Effector memory CD4-positive, alpha-beta T cell (primary cell): ENCODE measurements around the gene THBD.

ENCODE experiments used
- DNase-seq, 3 donors: peaks; one replicate each; pipeline ENCODE4 v3.0.0-alpha.2; 2020
- H3K27ac ChIP-seq: 2 replicates; pipeline ENCODE4 v1.7.0; 2013; ENCODE audit warnings: mild to moderate bottlenecking, low read length, moderate library complexity; ENCODE audit not compliant: insufficient read depth, poor library complexity, severe bottlenecking
- H3K27me3 ChIP-seq: replicated peaks from 2 replicates; pipeline ENCODE4 v1.7.0; 2013; ENCODE audit warnings: mild to moderate bottlenecking, low read length; ENCODE audit not compliant: insufficient read depth, control insufficient read depth, poor library complexity, severe bottlenecking
- H3K36me3 ChIP-seq: 2 replicates; pipeline ENCODE4 v1.7.0; 2013; ENCODE audit warnings: mild to moderate bottlenecking, low read length, moderate library complexity; ENCODE audit not compliant: control insufficient read depth, insufficient read depth
- H3K4me1 ChIP-seq: 2 replicates; pipeline ENCODE4 v1.7.0; 2013; ENCODE audit warnings: low read length, mild to moderate bottlenecking; ENCODE audit not compliant: control insufficient read depth, insufficient read depth, poor library complexity, severe bottlenecking
- H3K4me3 ChIP-seq: 2 replicates; pipeline ENCODE4 v1.7.0; 2013; ENCODE audit warnings: low read length, low read depth, mild to moderate bottlenecking; ENCODE audit not compliant: insufficient read depth, poor library complexity, severe bottlenecking
- H3K9me3 ChIP-seq: 2 replicates; pipeline ENCODE4 v1.7.0; 2013; ENCODE audit warnings: mild to moderate bottlenecking, low read length, moderate library complexity; ENCODE audit not compliant: control insufficient read depth

The THBD gene

GRCh38 chr20:23003881-23004460 is 45.5 kb downstream of the THBD start:
- H3K36me3 ChIP-seq: no peaks in the 10 kb centered on the region
- no peaks in the 10 kb centered on the region for H3K27me3 ChIP-seq
- H3K4me3 ChIP-seq: no peak overlapping the region
- no peaks in the 10 kb centered on the region for H3K9me3 ChIP-seq
- no peak for DNase-seq
- no peak overlapping the region for H3K27ac ChIP-seq
- no peaks in the 10 kb centered on the region for H3K4me1 ChIP-seq

DNA sequence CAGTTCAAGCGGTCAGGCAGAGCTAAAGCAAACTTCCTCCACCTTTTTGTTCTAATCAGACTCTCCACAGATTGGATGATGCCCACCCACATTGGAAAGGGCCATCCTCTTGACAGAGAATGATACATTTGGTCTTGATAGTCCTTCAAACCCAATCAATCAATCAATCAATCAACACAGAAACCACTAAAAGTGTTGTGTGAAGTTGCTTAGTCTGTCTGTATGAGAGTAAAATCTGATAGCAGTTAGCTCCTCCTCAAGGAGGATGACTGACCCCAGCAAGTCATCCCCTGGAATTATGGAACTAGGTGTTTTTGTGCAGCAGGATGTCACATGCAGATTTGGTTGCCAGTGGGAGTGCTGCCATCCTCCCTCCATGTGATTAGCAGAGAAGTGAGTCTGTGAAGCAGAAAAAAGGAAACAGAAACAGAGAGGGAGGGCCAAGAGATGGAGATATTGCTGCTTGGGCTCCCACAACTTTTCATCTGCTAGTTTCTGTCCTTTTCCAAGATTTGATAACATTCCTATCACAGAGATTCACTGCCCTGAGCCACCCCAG is 46.3 kb downstream of the THBD start:
- no peak overlapping the region for H3K27ac ChIP-seq
- no peak for DNase-seq

GRCh38 chr20:23002276-23002675 is 47.2 kb downstream of the THBD start:
- Histone ChIP-seq H3K9me3 (no peaks in the 10 kb centered on the region), H3K36me3 (no peaks in the 10 kb centered on the region), H3K27ac (no peak overlapping the region), H3K4me3 (no peak overlapping the region), H3K4me1 (no peaks in the 10 kb centered on the region), H3K27me3 (no peaks in the 10 kb centered on the region)
- no peak for DNase-seq

More for the DNA sequence above, 46.3 kb downstream of the THBD start:
- no peaks in the 10 kb centered on the region for H3K4me1 ChIP-seq
- H3K27me3 ChIP-seq: no peaks in the 10 kb centered on the region
- no peaks in the 10 kb centered on the region for H3K36me3 ChIP-seq
- H3K4me3 ChIP-seq: no peak overlapping the region
- no peaks in the 10 kb centered on the region for H3K9me3 ChIP-seq

GRCh38 chr20:23000232-23000947 is 49.1 kb downstream of the THBD start:
- H3K4me3 ChIP-seq: no peak overlapping the region
- no peak overlapping the region for H3K27ac ChIP-seq
- no peaks in the 10 kb centered on the region for H3K4me1 ChIP-seq
- H3K27me3 ChIP-seq: no peaks in the 10 kb centered on the region
- no peak for DNase-seq
- no peaks in the 10 kb centered on the region for H3K9me3 ChIP-seq
- H3K36me3 ChIP-seq: no peaks in the 10 kb centered on the region

DNA sequence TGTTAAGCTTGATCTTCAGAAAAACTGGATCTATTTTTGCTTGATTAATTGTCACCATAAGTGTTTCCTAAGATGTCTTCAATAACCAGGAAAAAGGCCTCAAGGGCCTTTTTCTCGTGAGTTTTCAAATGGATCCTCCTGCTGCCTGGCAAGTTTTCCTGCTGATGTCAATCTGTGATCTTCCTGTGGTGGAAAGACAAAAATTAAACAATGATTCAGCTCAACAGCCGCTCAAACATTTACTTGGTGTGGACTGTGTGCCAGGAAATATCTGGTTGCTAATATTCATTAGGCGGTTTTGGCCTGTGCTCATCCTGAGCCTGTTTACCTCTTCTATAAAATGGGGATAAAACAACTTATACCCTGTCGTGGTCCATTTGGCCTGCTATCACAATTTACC is 49.7 kb downstream of the THBD start:
- Histone ChIP-seq H3K36me3 (no peaks in the 10 kb centered on the region), H3K27me3 (no peaks in the 10 kb centered on the region), H3K27ac (no peak overlapping the region), H3K4me1 (no peaks in the 10 kb centered on the region), H3K4me3 (no peak overlapping the region), H3K9me3 (no peaks in the 10 kb centered on the region)
- DNase-seq: no peak

GRCh38 chr20:22998476-22998875 is 51.0 kb downstream of the THBD start:
- DNase-seq: no peak
- H3K4me3 ChIP-seq: no peak overlapping the region

DNA sequence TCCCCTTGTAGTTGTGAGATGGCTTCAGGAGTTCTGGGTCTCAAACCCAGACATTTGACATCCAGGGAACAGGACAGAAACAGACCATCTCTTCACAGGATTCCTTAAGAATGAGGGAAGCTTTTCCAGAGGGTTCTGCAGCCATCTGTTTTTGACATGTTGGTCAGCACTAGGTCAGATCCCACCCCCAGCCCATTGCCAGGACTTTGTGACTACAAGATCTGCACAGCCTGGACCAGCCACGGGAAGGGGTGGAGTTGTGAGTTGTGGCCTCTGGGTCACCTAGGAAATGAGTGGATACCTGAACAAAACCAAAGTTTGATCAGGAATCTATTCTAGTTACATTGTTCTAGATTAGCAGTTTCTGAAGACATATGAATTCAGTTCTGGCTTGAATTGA is 53.5 kb downstream of the THBD start:
- DNase-seq: no peak
- H3K4me1 ChIP-seq: no peaks in the 10 kb centered on the region

More at GRCh38 chr20:22998476-22998875, 51.0 kb downstream of the THBD start:
- H3K27ac ChIP-seq: no peak overlapping the region
- no peaks in the 10 kb centered on the region for H3K36me3 ChIP-seq
- H3K27me3 ChIP-seq: no peaks in the 10 kb centered on the region
- no peaks in the 10 kb centered on the region for H3K9me3 ChIP-seq
- no peaks in the 10 kb centered on the region for H3K4me1 ChIP-seq

More for the DNA sequence above, 53.5 kb downstream of the THBD start:
- no peaks in the 10 kb centered on the region for H3K27me3 ChIP-seq
- no peak overlapping the region for H3K27ac ChIP-seq
- H3K4me3 ChIP-seq: no peak overlapping the region
- no peaks in the 10 kb centered on the region for H3K36me3 ChIP-seq
- no peaks in the 10 kb centered on the region for H3K9me3 ChIP-seq
